Psoas muscle (tissue), 8 donors: ENCODE measurements around the gene AGPAT3. TPM values are rescaled to one million over a fixed set of nuclear protein-coding genes. Genes with fewer than 3 reads are reported as not detected.
A peak's percentile ranks its signal among the peaks of the same experiment; 100 is the strongest.

ENCODE experiments used
- ATAC-seq, 4 donors: fragments of 200-7000 bp; cut with Tn5 transposase; one replicate each; pipeline ENCODE4 v1.9.1; 2020; ENCODE audit warnings: moderate library complexity in 3 of 4, mild to moderate bottlenecking in 2 of 4
- DNase-seq, 2 donors: peaks; one replicate each; pipeline ENCODE4 v3.0.0-alpha.2; 2020
- H3K27ac ChIP-seq: fragments of 200-600 bp; one replicate; pipeline ENCODE4 v1.8.0; 2022
- H3K27me3 ChIP-seq, 3 donors: fragments of 200-600 bp in 1 of 3; one replicate each; pipeline versions ENCODE4 v1.6.1 to v1.8.0; 2013 to 2022; ENCODE audit warnings: low read length in 2 of 3, mild to moderate bottlenecking in 2 of 3, moderate library complexity in 1 of 3; ENCODE audit not compliant: insufficient read depth in 3 of 3
- H3K36me3 ChIP-seq, 2 donors: fragments of 200-600 bp in 1 of 2; one replicate each; pipeline versions ENCODE4 v1.6.1 to v1.8.0; 2013 to 2022; ENCODE audit warnings: low read depth in 1 of 2, mild to moderate bottlenecking in 1 of 2, moderate library complexity in 1 of 2; ENCODE audit not compliant: insufficient read depth in 1 of 2
- H3K4me1 ChIP-seq: fragments of 200-600 bp; one replicate; pipeline ENCODE4 v1.8.0; 2022
- H3K4me3 ChIP-seq: fragments of 200-600 bp; one replicate; pipeline ENCODE4 v1.8.0; 2022; ENCODE audit warnings: mild to moderate bottlenecking
- H3K9me3 ChIP-seq: fragments of 200-600 bp; one replicate; pipeline ENCODE4 v1.8.0; 2022
- WGBS, 3 donors: extraction: QIAGEN DNeasy Blood & Tissue Kit; methylation state at CpG; one replicate each; pipeline versions ENCODE4 v1.1.6 to v1.1.7; 2013; 5-methylcytosine and 5-hydroxymethylcytosine counted together
- intact Hi-C, 2 donors: fragments of 100-400 bp; cut with DNase I; formaldehyde crosslinking; loops; one replicate each; pipeline versions ENCODE4 v1.11.0 to v1.14.2; 2022
- polyA plus RNA-seq, 3 donors: library from polyadenylated mRNA; stranded (reverse); fragments of 200-250 nt; gene quantifications; one replicate each; pipeline ENCODE4 v1.2.3, GENCODE V29; 2013
- total RNA-seq, 4 donors: library from RNA; stranded (reverse); fragmentation: NEBNext Ultra II Directional in 2 of 4; extraction: Animal tissue kit (Norgen Biotek cat#: 25700) in 2 of 4; gene quantifications; one replicate each; pipeline versions ENCODE4 v1.2.1 to v1.2.4, GENCODE V29; 2021 to 2023
- TF ChIP-seq, protein P1 (sequence below): fragments of 200-600 bp; IDR thresholded peaks from one replicate; pipeline ENCODE4 v1.8.0; 2022; ENCODE audit warnings: antibody characterized with exemption
- donor health status: healthy with polysubstance abuse.
- donor health status: DM: no; HTN: no; CAD: no; lungs with moderate emphysema.
- donor health status: Bipolar disorder and iron deficiency.
- donor health status: healthy.
- donor health status: DM: yes; HTN: yes; CAD: no.
- donor health status: DM: no; HTN: no; CAD: no.
- donor health status: DM: no; HTN: no; CAD: no.
- donor health status: DM: yes; HTN: yes; CAD: no.

Gene AGPAT3
- total and polyA plus RNA-seq, 7 donors, result 28.4 to 117 (median 50.7) TPM

DNA sequence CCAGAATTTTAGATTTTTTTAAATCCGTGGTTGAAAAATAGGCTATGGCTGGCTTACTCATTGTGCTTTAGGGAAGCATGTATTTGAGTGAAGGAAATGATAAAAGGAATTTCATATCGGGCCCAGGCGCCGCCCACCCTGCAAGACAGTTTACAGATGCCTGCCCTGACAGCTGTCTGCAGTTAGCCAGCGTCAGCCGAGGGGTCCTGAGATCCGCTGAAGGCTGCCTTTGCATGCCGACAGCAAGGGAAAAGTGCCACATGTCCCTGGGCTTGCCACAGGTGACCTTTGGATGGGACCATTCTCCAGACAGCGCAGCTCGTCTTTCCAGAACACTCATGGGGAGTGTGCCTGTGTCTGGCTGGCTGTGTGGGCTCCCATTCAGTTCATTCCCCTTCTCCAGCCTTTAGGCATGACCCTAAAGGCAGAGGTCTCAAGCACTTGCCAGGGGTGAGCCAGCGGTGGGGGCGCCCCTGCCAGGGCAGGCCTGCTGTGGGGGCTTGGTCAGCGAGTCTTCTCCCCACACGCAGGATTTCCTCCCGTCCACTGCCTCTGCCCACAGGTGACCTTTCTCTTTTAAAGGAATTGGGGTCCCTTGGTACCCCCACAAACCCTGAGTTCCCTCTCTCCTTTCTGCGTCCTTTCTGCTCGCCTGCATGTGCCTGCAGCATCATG is 101.0 kb downstream of the AGPAT3 start:
- ATAC-seq (no peak), DNase-seq (peak in 1 of 2 donors; percentile 6)
- Histone ChIP-seq H3K36me3 (peaks cover 0 to 40% of the 10 kb centered on the region in 2 donors), H3K4me1 (no peaks in the 10 kb centered on the region), H3K4me3 (no peak overlapping the region), H3K27me3 (no peaks in the 10 kb centered on the region), H3K9me3 (no peaks in the 10 kb centered on the region), H3K27ac (no peak overlapping the region)
- WGBS, 3 donors, result 79 to 84% (median 82%) methylated on average over 17 of the region's 17 CpGs
- intact Hi-C loops, result no loop called here
- TF ChIP-seq, protein P1, sequence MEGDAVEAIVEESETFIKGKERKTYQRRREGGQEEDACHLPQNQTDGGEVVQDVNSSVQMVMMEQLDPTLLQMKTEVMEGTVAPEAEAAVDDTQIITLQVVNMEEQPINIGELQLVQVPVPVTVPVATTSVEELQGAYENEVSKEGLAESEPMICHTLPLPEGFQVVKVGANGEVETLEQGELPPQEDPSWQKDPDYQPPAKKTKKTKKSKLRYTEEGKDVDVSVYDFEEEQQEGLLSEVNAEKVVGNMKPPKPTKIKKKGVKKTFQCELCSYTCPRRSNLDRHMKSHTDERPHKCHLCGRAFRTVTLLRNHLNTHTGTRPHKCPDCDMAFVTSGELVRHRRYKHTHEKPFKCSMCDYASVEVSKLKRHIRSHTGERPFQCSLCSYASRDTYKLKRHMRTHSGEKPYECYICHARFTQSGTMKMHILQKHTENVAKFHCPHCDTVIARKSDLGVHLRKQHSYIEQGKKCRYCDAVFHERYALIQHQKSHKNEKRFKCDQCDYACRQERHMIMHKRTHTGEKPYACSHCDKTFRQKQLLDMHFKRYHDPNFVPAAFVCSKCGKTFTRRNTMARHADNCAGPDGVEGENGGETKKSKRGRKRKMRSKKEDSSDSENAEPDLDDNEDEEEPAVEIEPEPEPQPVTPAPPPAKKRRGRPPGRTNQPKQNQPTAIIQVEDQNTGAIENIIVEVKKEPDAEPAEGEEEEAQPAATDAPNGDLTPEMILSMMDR, result no peak

DNA sequence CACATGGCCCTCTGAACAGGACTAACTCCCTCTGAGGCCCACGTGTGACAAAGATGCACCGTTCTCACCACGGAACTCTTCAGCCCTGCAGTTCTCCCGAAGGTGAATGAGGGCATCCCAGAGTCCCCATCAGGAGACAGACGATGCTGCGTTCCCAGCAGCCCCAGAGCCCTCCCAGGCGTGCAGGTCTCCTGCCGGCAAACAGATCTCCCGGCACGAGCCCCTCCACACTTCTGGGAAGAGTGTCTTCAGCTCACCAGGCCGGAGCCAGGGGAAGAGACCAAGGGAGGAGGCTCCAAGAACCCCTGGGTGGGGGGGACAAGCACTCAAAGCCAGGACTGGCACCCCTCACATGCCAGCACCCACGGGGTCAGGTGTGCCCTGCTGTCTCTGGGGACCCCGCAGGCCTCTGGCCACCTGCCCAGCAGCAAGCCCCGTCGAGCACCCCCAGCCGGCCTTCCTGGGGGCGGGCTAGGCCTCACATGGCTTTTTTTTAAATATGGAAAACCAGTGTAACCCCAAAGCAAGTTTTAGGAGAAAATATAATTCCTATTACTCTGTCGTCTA is 102.0 kb downstream of the AGPAT3 start:
- Histone ChIP-seq H3K36me3 (peaks cover 0 to 43% of the 10 kb centered on the region in 2 donors), H3K4me3 (no peak overlapping the region), H3K4me1 (peaks cover 7% of the 10 kb centered on the region), H3K9me3 (no peaks in the 10 kb centered on the region), H3K27me3 (no peaks in the 10 kb centered on the region), H3K27ac (no peak overlapping the region)
- DNase-seq (peak in 1 of 2 donors; percentile 4), ATAC-seq (no peak)
- TF ChIP-seq, protein P1, result no peak
- intact Hi-C loops, result no loop called here
- WGBS, 3 donors, result 82 to 84% (median 82%) methylated on average over 18 of the region's 18 CpGs

DNA sequence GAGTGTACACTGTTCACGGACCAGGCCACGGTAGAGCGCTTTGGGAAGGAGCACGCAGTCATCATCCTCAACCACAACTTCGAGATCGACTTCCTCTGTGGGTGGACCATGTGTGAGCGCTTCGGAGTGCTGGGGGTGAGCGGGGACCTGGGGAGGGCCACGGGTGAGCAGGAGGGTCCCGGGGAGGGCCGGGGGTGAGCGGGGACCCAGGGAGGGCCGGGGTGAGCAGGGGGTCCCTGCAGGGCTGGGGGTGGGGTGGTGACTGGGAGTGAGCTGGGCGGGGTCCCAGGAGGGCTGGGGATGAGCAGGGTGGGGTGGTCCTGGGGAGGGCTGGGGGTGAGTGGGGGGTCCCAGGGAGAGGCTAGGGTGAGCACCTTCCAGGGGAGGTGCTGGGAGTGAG is 103.0 kb downstream of the AGPAT3 start:
- peaks cover 0 to 48% of the 10 kb centered on the region in 2 donors for H3K36me3 ChIP-seq
- no peak overlapping the region for H3K4me3 ChIP-seq
- H3K27ac ChIP-seq, result no peak overlapping the region
- ATAC-seq (no peak), DNase-seq (peak in 1 of 2 donors; percentile 7)
- WGBS, 3 donors, result 92 to 96% (median 94%) methylated on average over 13 to 15 of the region's 15 CpGs
- H3K27me3 ChIP-seq, result no peaks in the 10 kb centered on the region
- no peaks in the 10 kb centered on the region for H3K9me3 ChIP-seq
- TF ChIP-seq, protein P1, result no peak
- H3K4me1 ChIP-seq, result peaks cover 7% of the 10 kb centered on the region
- intact Hi-C loops, result no loop called here

DNA sequence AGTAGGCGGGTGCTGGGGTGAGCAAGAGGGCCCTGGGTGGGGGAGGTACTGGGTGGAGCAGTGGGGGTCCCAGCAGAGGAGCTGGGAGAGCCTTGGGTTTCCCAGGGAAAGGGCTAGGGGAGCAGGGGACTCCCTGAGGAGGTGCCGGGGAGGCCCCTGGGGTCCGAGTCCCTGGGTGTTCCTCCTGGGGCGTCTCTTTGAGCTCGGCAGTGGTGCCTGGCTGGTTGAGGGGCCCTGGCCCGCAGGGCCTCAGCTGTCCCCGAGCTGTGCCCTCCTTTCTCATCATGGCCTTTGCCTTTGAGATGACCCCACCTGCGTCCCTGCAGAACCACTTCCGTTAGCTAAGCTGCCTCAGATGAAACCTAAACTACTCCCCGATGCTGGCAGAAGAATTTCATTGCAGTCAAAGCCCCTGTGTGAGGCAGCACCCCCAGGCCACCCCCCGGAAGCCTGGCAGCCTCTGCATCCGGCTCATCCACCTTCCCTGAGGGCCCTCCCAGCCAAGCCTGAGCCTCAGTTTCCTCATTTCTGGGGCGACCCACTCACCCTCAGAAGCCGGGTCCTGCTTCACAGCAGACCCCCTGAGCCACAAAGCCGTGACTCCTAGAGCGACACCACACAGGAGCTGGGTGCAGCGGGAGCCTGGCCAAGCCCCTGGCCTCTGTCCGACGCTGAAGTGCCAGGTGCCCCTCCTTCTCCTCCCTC is 103.5 kb downstream of the AGPAT3 start:
- Histone ChIP-seq H3K4me3 (no peak overlapping the region), H3K9me3 (no peaks in the 10 kb centered on the region), H3K4me1 (peaks cover 7% of the 10 kb centered on the region), H3K27ac (no peak overlapping the region), H3K36me3 (peaks cover 0 to 52% of the 10 kb centered on the region in 2 donors), H3K27me3 (no peaks in the 10 kb centered on the region)
- DNase-seq, result peak in 1 of 2 donors; percentile 4
- ATAC-seq, result no peak
- TF ChIP-seq, protein P1, result no peak
- WGBS, 3 donors, result 89 to 91% (median 90%) methylated on average over 19 of the region's 19 CpGs
- intact Hi-C loops, result no loop called here
